GM19452 (cell line): ENCODE data around the gene ZGRF1.
"Not testable (repeated sequence)": the region's sequence is repeated elsewhere in the genome, so short reads cannot be mapped to it uniquely, and the experiment has no call there.

Experiments
- ATAC-seq: cut with Tn5 transposase; IDR thresholded peaks from one replicate; pipeline ENCODE4 v1.9.1; 2021; ENCODE audit not compliant: unreplicated experiment

The ZGRF1 gene

DNA sequence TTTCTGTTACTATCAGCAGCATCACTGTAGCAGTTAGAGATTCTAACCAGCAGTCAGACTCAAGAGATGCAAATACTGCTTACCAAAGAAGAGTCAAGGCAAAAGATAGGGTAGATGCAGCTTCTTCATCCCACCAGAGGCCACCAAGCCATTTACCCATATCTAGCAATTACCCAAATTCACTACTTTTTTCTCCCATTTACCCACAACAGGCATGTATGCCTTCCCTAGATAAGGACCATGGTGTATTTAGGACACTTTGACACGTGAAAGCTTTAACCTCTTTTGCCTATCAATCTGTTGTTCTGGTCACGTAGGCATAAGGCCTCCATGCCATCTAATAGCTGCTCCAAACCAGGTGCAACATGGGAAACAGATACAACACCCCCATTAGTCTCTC is 5.8 kb upstream of the ZGRF1 start:
- no peak for ATAC-seq

DNA sequence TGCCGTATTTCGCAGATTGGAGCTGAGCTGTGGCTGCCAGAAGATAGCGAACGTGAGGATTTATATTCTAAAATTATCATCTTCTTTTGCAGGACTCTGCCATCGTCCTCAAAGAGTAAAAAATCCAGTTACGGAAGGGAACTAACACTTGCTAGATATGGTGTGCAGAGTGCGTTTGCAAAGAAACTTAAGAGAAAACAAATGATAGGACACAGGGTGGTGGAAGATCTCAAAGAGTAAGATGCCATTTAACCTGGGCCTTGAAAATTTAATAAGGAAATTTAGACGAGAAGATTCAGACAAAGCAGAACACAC is 800 bp upstream of the ZGRF1 start:
- ATAC-seq, result no peak

DNA sequence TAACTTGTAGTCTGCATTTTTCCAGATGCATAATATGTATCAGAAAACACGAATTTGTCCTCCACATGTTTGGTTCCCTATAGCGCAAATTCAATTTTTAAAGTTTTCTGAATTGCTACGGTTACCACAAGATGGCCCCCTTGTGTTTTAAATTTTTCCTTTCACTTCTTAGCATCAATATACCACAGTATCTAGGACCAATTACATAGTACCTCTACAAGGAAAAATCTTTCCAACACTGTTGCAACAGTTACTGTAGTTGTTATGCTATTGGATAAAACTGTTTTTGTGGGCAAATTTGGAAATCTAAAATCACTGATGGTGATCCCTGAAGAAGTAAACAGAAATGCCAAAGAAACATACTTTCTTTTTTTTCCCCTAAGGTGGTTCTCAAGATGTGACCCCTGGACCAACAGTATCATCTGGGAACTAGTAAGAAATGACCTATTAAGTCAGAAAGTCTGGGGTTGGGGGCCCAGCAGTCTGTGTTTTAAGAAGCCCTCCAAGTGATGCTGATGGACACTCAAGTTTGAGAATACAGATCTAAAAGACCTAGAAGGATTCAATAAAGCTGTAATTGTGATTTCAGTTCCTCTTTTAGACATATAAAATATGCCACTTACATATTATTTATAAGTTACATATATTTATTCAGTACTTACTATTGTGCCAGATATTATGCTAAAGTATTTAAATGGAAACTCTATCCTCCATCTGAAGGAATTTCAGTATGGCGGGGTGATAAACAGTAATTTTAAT is 3.1 kb downstream of the ZGRF1 start:
- no peak for ATAC-seq

DNA sequence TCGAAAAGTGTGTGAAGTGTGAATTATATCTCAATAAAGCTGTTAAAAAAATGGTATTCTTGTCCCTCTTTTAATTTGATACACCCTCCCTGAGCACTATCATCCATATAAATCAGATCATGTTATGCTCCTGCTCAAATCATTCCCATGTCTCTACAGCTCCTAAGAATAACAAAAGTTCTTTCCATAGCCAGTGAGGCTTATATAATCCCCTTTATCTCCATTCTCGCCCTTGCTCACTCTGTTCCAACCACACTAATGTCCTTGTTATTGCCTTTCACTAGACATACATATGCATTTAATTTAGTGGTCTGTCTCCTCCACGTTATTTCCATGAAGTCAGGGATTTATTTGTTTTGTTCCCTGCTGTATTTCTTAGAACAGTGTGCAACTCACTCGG is 10.5 kb downstream of the ZGRF1 start:
- no peak for ATAC-seq

DNA sequence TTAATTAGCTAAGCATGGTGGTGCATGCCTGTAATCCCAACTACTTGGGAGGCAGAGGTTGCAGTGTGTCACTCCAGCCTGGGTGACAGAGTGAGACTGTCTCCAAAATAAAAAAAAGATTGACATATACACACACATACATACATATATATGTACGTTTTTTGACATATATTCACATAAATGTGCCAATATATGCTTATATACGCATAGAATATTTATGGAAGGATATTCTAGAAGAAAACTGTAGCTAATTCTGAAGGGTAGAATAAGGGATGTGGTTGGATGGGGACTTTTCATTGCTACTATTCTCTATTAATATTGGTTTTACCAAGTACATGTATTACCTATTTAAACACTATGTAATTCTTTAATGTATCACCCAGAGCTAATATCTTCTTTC is 19.7 kb downstream of the ZGRF1 start:
- ATAC-seq, result no peak

DNA sequence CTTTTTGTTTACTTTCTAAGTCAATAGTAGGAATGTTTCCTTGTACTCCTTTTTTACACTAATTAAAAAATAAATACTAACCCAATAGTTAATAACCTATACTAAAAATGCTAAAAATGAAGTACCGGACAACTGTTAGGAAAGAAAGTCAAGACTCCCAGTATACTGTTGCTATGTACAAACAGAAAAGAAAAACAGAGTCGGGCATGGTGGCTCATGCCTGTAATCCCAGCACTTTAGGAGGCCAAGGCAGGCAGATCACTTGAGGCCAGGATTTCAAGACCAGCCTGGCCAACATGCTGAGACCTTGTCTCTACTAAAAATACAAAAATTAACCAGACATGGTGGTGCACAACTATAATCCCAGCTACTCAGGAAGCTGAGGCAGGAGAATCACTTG is 23.9 kb downstream of the ZGRF1 start:
- not testable (repeated sequence) for ATAC-seq

DNA sequence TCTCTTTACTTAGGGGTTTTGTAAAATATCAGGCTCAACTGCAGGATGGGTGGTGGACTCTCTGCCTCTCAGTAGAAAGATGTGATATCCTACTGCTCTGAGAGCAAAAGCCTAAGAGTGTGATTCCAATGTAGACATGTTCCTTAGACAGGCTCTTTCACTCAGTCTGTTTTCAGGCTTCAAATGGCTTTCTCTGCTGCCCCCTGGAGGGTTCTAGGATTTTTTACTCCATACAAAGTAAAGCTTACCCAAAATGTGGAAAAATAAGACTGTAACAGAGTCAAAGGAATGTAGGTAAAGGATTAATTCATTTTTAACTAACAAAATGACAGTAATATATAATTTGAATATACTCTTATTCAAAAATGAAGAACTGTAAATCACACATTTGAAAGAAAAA is 32.1 kb downstream of the ZGRF1 start:
- ATAC-seq, result no peak

DNA sequence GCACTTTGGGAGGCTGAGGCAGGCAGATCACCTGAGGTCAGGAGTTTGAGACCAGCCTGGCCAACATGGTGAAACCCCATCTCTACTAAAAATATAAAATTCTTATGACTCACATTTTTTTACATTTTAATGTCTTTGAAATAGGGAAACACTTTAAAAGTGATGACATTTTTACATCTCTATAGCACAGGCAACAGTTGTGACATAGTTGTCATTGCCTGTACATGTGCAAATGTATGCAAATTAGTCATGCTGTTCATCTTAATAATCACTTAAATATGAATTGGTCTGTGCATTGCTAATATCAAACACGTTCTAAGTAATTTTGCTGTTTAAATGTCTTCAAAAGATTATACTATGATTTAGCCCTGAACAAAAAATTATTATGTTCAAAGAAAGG is 41.7 kb downstream of the ZGRF1 start:
- no peak for ATAC-seq

DNA sequence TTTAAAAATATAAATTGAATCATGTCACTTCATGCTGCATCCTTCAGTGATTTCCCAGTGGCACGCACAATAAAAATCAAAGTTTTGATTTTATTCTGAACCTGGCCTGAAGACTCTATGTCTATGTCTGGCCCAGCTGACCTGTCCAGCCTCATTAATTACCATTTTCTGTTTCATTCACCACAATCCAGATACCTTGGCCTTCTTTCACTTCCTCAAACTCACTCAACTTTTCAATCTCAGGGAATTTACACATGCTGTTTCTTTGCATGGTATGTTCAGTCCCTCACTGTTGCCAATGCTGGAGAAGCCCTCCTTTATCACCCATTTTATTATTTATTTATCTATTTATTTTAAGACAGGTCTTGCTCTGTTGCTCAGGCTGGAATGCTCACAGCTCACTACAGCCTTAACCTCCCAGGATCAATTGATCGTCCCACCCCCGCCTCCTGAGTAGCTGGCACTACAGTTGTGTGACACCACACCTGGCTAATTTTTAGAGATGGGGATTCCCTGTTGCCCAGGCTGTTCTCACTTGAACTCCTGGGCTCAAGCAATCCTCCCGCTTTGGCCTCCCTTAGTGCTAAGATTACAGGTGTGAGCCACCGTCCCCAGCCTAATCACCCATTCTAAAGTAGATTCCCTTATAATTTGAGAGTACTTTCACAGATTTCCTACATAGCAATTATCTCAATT is 43.1 kb downstream of the ZGRF1 start:
- peak; percentile 70 for ATAC-seq

DNA sequence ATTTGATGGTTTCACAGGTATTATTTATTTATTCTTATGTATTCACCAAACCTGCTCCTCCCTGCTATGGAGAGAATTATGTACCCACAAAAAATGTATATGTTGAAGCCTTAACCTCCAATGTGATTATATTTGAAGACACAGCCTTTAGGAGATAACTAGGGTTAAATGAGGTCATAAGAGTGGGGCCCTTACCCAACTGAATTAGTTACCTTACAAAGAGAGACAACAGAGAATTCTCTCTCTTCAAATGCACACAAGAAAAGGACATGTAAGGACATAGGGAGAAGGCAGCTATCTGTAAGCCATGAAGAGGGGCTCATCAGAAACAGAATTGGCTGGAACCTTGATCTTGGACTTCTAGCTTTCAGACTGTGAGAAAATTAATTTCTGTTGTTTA is 44.0 kb downstream of the ZGRF1 start:
- ATAC-seq, result no peak

DNA sequence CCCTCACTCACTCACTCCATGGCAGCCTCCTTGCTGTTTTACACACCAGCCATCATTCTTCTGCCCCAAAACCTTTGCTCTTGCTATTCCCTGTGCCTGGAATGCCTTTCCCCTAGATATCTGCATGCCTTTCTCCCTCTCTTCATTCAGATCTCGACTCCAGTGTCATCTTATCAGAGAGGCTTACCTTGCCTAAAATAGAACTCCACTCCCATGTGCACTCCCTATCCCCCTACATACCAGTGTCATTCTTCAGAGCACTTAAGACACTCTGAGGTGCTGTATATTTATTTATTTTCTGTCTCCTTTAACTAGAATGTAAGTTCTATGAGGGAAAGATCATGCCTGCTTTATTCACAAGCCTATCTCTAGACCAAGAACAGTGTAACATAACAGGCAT is 45.1 kb downstream of the ZGRF1 start:
- ATAC-seq, result no peak

DNA sequence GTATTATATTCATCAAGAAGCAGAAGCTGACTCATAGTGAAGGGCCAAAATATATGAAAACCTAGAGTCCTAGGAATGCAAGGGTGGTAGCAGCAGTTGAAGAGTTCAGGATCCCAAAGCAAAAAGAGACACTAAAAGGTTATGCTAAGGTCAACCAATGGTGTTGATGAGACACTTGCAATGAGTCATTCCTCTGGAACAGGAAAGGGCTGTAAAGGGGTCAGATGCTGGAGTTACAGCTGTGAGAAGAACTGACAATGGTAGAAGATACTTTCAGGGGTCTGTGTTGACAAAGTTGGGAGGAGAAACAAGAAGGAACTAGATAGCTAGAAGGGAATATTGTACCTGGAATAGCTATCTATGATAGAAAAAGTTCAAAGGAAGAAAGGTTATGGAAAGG is 47.5 kb downstream of the ZGRF1 start:
- no peak for ATAC-seq

DNA sequence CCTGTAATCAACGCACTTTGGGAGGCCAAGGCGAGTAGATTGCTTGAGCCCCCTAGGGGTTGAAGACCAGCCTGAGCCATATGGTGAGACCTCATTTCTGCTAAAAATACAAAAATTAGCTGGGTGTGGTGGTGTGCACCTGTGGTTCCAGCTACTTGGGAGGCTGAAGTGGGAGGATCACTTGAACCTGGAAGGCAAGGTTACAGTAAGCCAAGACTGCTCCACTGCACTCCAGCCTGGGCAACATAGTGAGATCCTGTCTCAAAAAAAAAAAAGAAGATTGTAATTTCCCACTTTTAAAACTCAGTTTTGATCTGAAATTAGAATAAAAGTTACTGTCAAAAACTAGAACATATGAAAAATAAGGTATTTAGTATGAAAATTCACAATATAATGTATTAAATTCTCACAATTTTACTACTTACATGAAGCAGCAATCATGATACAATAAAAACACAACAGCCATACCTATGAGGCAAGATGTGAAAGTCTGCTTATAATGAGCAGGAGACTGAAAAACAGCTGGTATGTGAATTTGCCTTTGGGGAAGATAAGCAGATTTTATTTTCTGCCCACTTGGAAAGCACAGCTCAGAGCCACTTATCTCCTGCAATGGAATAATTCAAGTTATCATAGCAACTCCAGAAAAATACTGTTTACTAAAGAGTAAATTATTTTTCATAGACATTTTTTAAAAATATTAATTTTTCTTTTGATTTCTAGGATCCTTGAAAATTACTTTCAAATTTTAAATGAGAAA is 50.6 kb downstream of the ZGRF1 start:
- ATAC-seq, result no peak

DNA sequence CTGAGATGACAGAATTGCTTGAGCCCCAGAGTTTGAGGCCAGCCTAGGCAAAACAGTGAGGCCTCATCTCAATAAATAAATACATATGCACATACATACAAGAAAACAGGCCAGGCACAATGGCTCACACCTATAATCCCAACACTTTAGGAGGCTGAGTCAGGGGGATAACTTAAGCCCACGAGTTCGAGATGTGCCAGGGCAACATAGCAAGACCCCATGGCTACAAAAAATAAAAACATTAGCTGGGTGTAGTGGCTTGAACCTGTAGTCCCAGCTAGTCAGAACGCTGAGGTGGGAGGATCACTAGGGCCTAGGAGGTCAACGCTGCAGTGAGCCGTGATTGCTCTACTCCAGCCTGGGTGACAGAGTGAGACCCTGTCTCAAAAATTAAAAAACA is 69.2 kb downstream of the ZGRF1 start:
- ATAC-seq, result no peak

DNA sequence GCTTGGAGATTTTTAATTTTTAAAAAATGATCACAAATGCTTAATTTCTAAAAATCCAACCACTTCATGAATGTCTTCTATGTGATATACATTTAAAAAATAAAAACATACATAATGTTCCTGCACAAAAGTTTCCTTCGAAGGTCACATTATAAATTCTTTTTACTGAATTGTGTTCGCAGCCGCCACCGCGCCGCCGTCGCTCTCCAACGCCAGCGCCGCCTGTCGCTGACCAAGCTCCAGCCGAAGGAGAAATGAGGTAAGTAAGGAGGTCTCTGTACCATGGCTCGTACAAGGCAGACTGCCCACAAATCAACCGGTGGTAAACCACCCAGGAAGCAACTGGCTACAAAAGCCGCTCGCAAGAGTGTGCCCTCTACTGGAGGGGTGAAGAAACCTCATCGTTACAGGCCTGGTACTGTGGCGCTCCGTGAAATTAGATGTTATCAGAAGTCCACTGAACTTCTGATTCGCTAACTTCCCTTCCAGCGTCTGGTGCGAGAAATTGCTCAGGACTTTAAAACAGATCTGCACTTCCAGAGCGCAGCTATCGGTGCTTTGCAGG is 71.9 kb downstream of the ZGRF1 start:
- no peak for ATAC-seq

DNA sequence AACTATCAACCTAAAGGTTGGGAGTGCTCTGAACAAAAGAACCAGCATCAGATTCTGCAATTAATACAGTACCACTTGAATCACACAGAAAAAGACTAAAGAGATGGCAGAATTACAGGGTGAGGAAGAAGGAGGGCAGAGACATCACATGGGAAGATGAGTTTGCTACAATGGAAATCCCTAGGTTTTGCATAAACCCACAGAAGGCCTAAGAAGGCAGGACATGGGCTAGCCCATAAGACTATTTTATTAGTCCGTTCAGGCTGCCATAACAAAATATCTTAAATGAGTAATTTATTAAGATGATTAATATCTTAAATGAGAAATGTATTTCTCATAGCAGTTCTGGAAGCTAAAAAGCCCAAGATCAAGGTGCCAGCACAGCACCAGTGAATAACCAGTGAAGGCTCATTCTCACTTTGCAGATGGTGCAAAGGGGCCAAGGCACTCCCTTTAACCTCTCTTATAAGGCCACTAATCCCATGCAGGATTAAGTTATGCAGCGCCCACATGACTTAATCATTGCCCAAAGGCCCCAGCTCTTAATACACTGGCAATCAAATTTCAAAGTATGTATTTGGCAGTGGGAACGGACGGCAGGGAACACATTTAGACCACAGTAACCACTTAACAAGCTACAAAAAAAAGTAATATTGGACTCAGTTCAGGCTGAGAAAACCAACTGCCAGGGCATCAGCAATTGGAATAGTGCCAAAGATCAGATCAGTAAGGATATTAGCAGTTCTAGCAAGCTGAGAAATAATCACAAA is 73.1 kb downstream of the ZGRF1 start:
- ATAC-seq, result no peak

DNA sequence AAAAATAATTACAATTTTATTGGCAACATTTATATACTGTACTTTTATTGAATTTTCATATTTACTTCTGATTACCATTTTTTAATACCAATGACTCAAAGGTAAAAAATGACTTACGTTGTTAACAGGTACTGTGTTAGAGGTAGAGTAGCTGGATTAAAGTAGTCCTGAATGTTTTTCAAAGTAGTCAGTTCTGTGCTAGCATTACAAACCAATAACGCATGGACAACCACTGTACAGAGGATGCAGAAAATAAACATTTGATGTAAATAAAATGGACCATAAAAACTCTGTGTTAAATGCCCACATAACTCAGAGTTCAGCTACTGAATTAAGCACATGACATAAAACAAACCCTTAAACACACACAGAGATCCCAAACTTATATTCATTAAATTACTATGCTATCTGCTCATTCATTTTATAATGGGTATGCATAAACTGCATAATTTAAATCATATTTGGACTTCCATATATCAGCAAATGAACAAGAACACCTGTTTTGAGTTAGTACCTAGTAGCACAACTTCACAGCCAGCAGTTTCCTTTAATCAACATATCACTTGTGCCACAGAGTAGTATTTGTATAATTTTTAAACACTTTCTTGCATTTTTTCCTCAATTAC is 74.3 kb downstream of the ZGRF1 start:
- no peak for ATAC-seq

DNA sequence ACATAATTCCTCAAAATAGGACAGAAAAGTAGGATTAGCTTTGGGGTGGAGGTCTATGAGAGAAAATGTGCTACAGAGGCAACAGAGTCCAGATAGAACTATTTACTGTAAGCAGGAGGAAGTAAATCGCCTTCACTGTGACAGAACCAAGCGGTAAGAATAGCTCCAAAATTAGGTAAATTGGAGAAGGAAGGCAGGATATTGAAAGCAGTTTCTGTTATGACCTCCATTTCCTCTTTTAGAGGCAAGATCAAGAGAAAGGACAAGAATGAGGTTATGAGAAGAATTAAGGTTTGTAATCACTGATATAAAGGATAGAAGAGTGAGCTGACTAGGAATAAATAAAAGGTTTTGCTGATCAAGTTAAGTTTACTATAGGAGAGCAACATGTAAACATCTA is 76.6 kb downstream of the ZGRF1 start:
- ATAC-seq, result no peak

DNA sequence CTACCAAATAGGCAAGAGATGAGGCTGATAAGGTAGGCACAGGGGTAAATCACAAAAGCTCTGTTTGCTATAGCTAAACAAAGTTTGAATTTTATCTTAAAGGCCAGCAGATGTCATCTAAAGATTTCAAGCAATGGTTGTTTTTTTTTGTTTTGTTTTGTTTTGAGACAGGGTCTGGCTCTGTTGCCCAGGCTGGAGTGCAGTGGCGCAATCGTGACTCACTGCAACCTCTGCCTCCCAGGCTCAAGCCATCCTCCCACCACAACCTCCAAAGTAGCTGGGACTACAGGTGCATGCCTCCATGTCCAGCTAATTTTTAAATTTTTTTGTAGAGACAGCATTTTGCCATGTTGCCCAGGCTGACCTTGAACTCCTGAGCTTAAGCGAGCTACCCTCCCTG is 77.7 kb downstream of the ZGRF1 start:
- no peak for ATAC-seq

DNA sequence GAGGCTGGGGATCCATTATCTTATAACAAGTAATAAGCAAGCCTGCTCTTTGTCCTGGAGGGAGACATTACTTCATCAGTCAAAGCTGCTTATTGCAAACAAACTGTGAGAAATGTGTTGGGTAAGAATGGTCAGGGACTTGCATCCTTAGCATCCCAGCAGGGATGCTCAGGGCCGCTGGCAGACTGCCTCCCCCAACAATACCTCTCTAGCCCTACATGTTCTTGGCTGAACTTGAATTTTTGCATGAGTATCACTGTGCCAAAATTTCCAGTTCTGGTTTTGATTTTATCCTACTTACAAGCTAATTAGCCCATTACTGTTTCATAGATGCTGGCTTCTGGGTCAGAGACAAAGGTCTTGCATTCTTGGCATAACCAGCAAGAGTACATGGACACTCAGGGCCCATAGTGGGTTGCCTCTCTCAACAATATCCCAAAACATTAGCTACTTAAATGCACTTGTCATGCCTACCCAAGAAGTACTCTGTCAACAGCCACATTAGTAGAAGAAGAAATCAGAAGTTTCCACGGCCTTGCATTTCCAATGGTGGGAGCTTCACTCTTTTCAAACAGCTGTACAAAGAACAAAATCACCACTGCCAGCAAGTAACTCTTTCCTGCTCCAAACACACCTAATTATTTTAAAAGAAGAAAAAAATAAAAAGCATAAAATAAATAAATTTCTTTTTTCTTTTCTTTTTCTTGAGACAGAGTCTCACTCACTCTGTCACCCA is 78.9 kb downstream of the ZGRF1 start:
- no peak for ATAC-seq
